IMR-90 (cell line): Measurements from ENCODE around the gene MYOZ3. TPM values are rescaled to one million over a fixed set of nuclear protein-coding genes. Genes with fewer than 3 reads are reported as not detected.

Source experiments
- RAD21 ChIP-seq: IDR thresholded peaks from 2 replicates; pipeline ENCODE4 v1.6.1; 2012; ENCODE audit warnings: low read length, improper control_type of control experiment
- polyA plus RNA-seq, 3 experiments: library from polyadenylated mRNA; depleted of rRNA; stranded (reverse); fragments of >200 nt; gene quantifications; 2 replicates each; pipeline ENCODE4 v1.2.3, GENCODE V29; 2012; ENCODE audit warnings: low replicate concordance in 1 of 3
- total RNA-seq: library from RNA; depleted of rRNA; stranded (reverse); fragments of >200 nt; gene quantifications from 2 replicates; pipeline ENCODE4 v1.2.3, GENCODE V29; 2012
- TF ChIP-seq, protein P1 (sequence below): fragments of 150-350 bp; IDR thresholded peaks from 2 replicates; pipeline ENCODE4 v1.6.1; 2016; ENCODE audit warnings: low read depth, mild to moderate bottlenecking, low read length, moderate library complexity, borderline replicate concordance

Gene MYOZ3
- total and polyA plus RNA-seq, 2 of the 4 experiments (the other 2 are of a cell fraction) = under 0.01 to 0.24 TPM

- TF ChIP-seq, protein P1, sequence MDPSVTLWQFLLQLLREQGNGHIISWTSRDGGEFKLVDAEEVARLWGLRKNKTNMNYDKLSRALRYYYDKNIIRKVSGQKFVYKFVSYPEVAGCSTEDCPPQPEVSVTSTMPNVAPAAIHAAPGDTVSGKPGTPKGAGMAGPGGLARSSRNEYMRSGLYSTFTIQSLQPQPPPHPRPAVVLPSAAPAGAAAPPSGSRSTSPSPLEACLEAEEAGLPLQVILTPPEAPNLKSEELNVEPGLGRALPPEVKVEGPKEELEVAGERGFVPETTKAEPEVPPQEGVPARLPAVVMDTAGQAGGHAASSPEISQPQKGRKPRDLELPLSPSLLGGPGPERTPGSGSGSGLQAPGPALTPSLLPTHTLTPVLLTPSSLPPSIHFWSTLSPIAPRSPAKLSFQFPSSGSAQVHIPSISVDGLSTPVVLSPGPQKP = no peak
- no peak for TF ChIP-seq RAD21
Observed at GRCh38 chr5:150647275-150648251, 13.5 kb upstream of the MYOZ3 start (continued).
